GM12865 (cell line): Measurements from ENCODE around the gene AP2M1.

Experiments
- DNase-seq: peaks from one replicate; pipeline ENCODE4 v3.0.0; 2010; ENCODE audit warnings: low read depth
- H3K4me3 ChIP-seq: 2 replicates; pipeline ENCODE4 v1.5.1; 2011; ENCODE audit warnings: mild to moderate bottlenecking, low read depth, low read length, control low read depth
- CTCF ChIP-seq: IDR thresholded peaks from 2 replicates; pipeline ENCODE4 v1.5.1; 2011; ENCODE audit warnings: low read length, control low read depth, low read depth, inconsistent platforms; ENCODE audit not compliant: insufficient read depth; ENCODE audit errors: missing control alignments

The AP2M1 gene

DNA sequence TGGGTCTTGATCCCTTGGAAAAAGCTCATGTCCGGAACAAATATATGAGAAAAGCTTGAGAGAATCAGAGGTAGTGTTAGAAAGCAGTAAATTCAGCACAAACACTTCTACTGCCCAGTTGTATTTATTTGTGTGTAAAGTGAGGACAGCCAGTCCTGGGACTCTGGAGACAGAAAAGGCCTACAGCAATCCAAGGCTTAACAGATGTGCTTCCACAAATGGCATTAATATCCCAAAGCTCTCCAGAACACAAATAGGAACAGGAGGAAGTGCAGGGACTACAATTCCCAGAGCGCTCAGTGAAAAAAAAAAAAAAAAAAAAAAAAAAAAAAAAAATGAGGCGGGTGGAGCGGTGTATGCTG is 390 bp upstream of the AP2M1 start:
- H3K4me3 ChIP-seq, result no peak overlapping the region
- DNase-seq, result no peak
- no peak for TF ChIP-seq CTCF

DNA sequence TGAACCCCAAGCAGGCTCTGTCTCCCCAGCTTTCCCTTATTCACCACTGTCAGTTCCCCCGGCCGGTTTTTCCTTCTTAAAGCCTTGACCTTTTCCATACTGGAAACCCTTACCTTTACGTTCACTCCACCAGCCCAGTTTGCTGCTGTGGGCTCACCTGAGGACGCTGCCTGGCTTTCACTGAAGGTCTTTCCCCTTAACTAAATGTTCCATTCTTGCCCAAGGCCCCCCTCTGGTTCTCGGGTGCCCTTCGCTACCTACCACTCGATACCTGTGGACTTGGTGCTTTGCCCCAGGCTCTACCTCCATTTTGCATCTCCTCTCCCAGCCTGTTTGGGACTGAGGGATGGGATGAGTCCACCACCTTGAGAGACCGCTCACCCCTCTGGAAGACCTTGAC is 851 bp downstream of the AP2M1 start:
- no peak for TF ChIP-seq CTCF
- DNase-seq, result no peak
- H3K4me3 ChIP-seq, result peak overlapping the region; percentile 77

GRCh38 chr3:184175981-184176376 is 1.3 kb downstream of the AP2M1 start:
- DNase-seq, result no peak
- peak overlapping the region; percentile 77 for H3K4me3 ChIP-seq
- no peak for TF ChIP-seq CTCF

- peak overlapping the region; percentile 77 for H3K4me3 ChIP-seq
- no peak for DNase-seq
- no peak for TF ChIP-seq CTCF
Observed at GRCh38 chr3:184176377-184177330, 2.0 kb downstream of the AP2M1 start.

GRCh38 chr3:184177331-184177731 is 2.7 kb downstream of the AP2M1 start:
- no peak for TF ChIP-seq CTCF
- no peak overlapping the region for H3K4me3 ChIP-seq
- DNase-seq, result no peak

- TF ChIP-seq CTCF, result no peak
- DNase-seq, result no peak
- H3K4me3 ChIP-seq, result no peak overlapping the region
Observed at GRCh38 chr3:184177767-184178306, 3.2 kb downstream of the AP2M1 start.

- no peak for TF ChIP-seq CTCF
- H3K4me3 ChIP-seq, result no peak overlapping the region
- DNase-seq, result no peak
Observed at GRCh38 chr3:184178521-184179138, 4.0 kb downstream of the AP2M1 start.
